HG03378 (cell line): ENCODE measurements around the gene GPR25.

Source experiments
- ATAC-seq: cut with Tn5 transposase; IDR thresholded peaks from one replicate; pipeline ENCODE4 v1.9.1; 2021; ENCODE audit warnings: mild to moderate bottlenecking, moderate library complexity; ENCODE audit not compliant: unreplicated experiment

GPR25 gene

GRCh38 chr1:200872446-200873115, at the start of gene GPR25:
Gene GPR25 (plus strand): TSS chr1:200872981. CDS start chr1:200873038, 57 bp downstream.
- no peak for ATAC-seq

- ATAC-seq, result no peak
Measured at GRCh38 chr1:200831091-200831490, 41.7 kb upstream of the GPR25 start.

GRCh38 chr1:200834383-200834782, 38.4 kb upstream of the GPR25 start:
- no peak for ATAC-seq

- ATAC-seq, result no peak
Measured at GRCh38 chr1:200836213-200836612, 36.6 kb upstream of the GPR25 start.

GRCh38 chr1:200837931-200838571, 34.7 kb upstream of the GPR25 start:
- no peak for ATAC-seq

- ATAC-seq, result no peak
Measured at GRCh38 chr1:200838676-200839445, 33.9 kb upstream of the GPR25 start.

GRCh38 chr1:200845360-200845759, 27.4 kb upstream of the GPR25 start:
- no peak for ATAC-seq

- no peak for ATAC-seq
Measured at GRCh38 chr1:200846398-200846797, 26.4 kb upstream of the GPR25 start.

- ATAC-seq, result no peak
Measured at GRCh38 chr1:200849430-200849829, 23.4 kb upstream of the GPR25 start.

GRCh38 chr1:200850554-200850953, 22.2 kb upstream of the GPR25 start:
- no peak for ATAC-seq

GRCh38 chr1:200856716-200857357, 15.9 kb upstream of the GPR25 start:
- ATAC-seq, result no peak

GRCh38 chr1:200857804-200858203, 15.0 kb upstream of the GPR25 start:
- no peak for ATAC-seq

GRCh38 chr1:200861937-200862647, 10.7 kb upstream of the GPR25 start:
- no peak for ATAC-seq

GRCh38 chr1:200862713-200863415, 9.9 kb upstream of the GPR25 start:
- no peak for ATAC-seq

- no peak for ATAC-seq
Measured at GRCh38 chr1:200866116-200866515, 6.7 kb upstream of the GPR25 start.

GRCh38 chr1:200866521-200866920, 6.3 kb upstream of the GPR25 start:
- ATAC-seq, result peak; percentile 81

- ATAC-seq, result no peak
Measured at GRCh38 chr1:200867018-200867811, 5.6 kb upstream of the GPR25 start.

- ATAC-seq, result no peak
Measured at GRCh38 chr1:200869376-200869752, 3.4 kb upstream of the GPR25 start.

- ATAC-seq, result peak; percentile 53
Measured at GRCh38 chr1:200869753-200870391, 2.9 kb upstream of the GPR25 start.
